SK-N-SH (cell line): ENCODE results near the gene CACNA2D3. TPM values are rescaled to one million over a fixed set of nuclear protein-coding genes. Genes with fewer than 3 reads are reported as not detected.
"Not testable (repeated sequence)": the region's sequence is repeated elsewhere in the genome, so short reads cannot be mapped to it uniquely, and the experiment has no call there.

ENCODE experiments used
- CTCF ChIA-PET: fragments of 300-600, 350-600 bp; formaldehyde crosslinking; extraction: SDS; loops from one replicate; lab custom pipeline; 2021; lab: Yijun Ruan, JAX
- POLR2A ChIA-PET: fragments of 350-600 bp; sonication (Branson Sonifier 250); formaldehyde crosslinking; extraction: SDS; loops from one replicate; lab custom pipeline; 2020; ENCODE audit warnings: antibody characterized with exemption, inconsistent platforms; lab: Yijun Ruan, JAX
- DNase-seq: peaks from one replicate; pipeline ENCODE4 v3.0.0; 2012
- H2AFZ ChIP-seq: fragments of 200-600 bp; sonication (generic); 2 replicates; pipeline ENCODE4 v1.8.1; 2016; ENCODE audit warnings: antibody characterized with exemption, mild to moderate bottlenecking, low read depth
- H3F3A ChIP-seq: fragments of 200-600 bp; sonication (generic); replicated peaks from 2 replicates; pipeline ENCODE3; 2016; ENCODE audit warnings: antibody characterized with exemption, mild to moderate bottlenecking; ENCODE audit not compliant: insufficient read depth
- H3K27ac ChIP-seq, 2 experiments: fragments of 200-500 bp in 1 of 2; fragments of 200-600 bp in 1 of 2; sonication (Bioruptor generic) in 1 of 2; sonication (generic), shearing (Covaris generic) in 1 of 2; 2 replicates each; pipeline versions ENCODE4 v1.5.1 to v1.6.1; 2014 to 2016; ENCODE audit warnings: low read depth in 2 of 2, inconsistent platforms in 1 of 2, low read length in 1 of 2, mild to moderate bottlenecking in 1 of 2, mixed read lengths in 1 of 2
- H3K27me3 ChIP-seq: fragments of 200-600 bp; sonication (generic), shearing (Covaris generic); 2 replicates; pipeline ENCODE4 v1.6.1; 2016; ENCODE audit warnings: mixed run types; ENCODE audit not compliant: insufficient read depth
- H3K36me3 ChIP-seq, 2 experiments: fragments of 200-500 bp in 1 of 2; fragments of 200-600 bp in 1 of 2; sonication (Bioruptor generic) in 1 of 2; sonication (generic) in 1 of 2; replicated peaks in 1 of 2; 2 replicates each; pipeline versions ENCODE3 to v1.5.1; 2014 to 2016; ENCODE audit warnings: low read length in 1 of 2, mild to moderate bottlenecking in 1 of 2; ENCODE audit not compliant: insufficient read depth in 2 of 2, control insufficient read depth in 1 of 2
- H3K4me1 ChIP-seq, 2 experiments: fragments of 200-500 bp in 1 of 2; fragments of 200-600 bp in 1 of 2; sonication (Bioruptor generic) in 1 of 2; sonication (generic), shearing (Covaris generic) in 1 of 2; 2 replicates each; pipeline versions ENCODE4 v1.5.1 to v1.6.1; 2014 to 2016; ENCODE audit warnings: low read depth in 1 of 2, low read length in 1 of 2, mixed run types in 1 of 2; ENCODE audit not compliant: insufficient read depth in 2 of 2, control insufficient read depth in 1 of 2
- H3K4me2 ChIP-seq: fragments of 200-600 bp; sonication (generic), shearing (Covaris generic); 2 replicates; pipeline ENCODE4 v1.6.1; 2017; ENCODE audit warnings: mixed run types
- H3K4me3 ChIP-seq, 2 experiments: fragments of 200-500 bp in 1 of 2; fragments of 200-600 bp in 1 of 2; sonication (Bioruptor generic) in 1 of 2; sonication (generic), shearing (Covaris generic) in 1 of 2; 2 replicates each; pipeline versions ENCODE4 v1.5.1 to v1.8.1; 2014 to 2016; ENCODE audit warnings: low read depth in 2 of 2, inconsistent platforms in 1 of 2, low read length in 1 of 2, mild to moderate bottlenecking in 1 of 2, mixed read lengths in 1 of 2, moderate library complexity in 1 of 2
- H3K79me2 ChIP-seq: fragments of 200-600 bp; sonication (generic); 2 replicates; pipeline ENCODE4 v1.8.1; 2017; ENCODE audit warnings: mild to moderate bottlenecking; ENCODE audit not compliant: insufficient read depth
- H3K9ac ChIP-seq: fragments of 200-600 bp; sonication (generic); 2 replicates; pipeline ENCODE4 v1.6.1; 2017; ENCODE audit warnings: mixed run types
- H3K9me2 ChIP-seq: fragments of 200-600 bp; sonication (generic); 2 replicates; pipeline ENCODE4 v1.6.1; 2017; ENCODE audit warnings: mixed run types
- H3K9me3 ChIP-seq: fragments of 200-600 bp; sonication (generic); 2 replicates; pipeline ENCODE4 v1.6.1; 2017; ENCODE audit warnings: mixed run types, mild to moderate bottlenecking, moderate library complexity
- H4K20me1 ChIP-seq: fragments of 200-600 bp; sonication (generic); 2 replicates; pipeline ENCODE4 v1.6.1; 2017; ENCODE audit warnings: mild to moderate bottlenecking, mixed run types; ENCODE audit not compliant: insufficient read depth
- FOSL2 ChIP-seq: IDR thresholded peaks from 2 replicates; pipeline ENCODE4 v1.4.0; 2012; ENCODE audit warnings: low read depth, mild to moderate bottlenecking, moderate library complexity, borderline replicate concordance
- FOXJ3 ChIP-seq: sonication (generic); formaldehyde crosslinking; IDR thresholded peaks from 2 replicates; pipeline ENCODE4 v1.5.1; 2020; ENCODE audit warnings: mild to moderate bottlenecking, missing genetic modification reagents
- FOXM1 ChIP-seq: IDR thresholded peaks from 2 replicates; pipeline ENCODE4 v1.4.0; 2012; ENCODE audit warnings: low read depth, mild to moderate bottlenecking
- GABPA ChIP-seq: IDR thresholded peaks from 2 replicates; pipeline ENCODE4 v1.4.0; 2012; ENCODE audit warnings: low read depth, mild to moderate bottlenecking
- JUND ChIP-seq: IDR thresholded peaks from 2 replicates; pipeline ENCODE4 v1.4.0; 2012
- NFIC ChIP-seq: IDR thresholded peaks from 2 replicates; pipeline ENCODE4 v1.4.0; 2012; ENCODE audit warnings: borderline replicate concordance
- NRF1 ChIP-seq: IDR thresholded peaks from 2 replicates; pipeline ENCODE4 v1.6.1; 2012; ENCODE audit warnings: low read depth, mild to moderate bottlenecking, low read length
- SIN3A ChIP-seq: IDR thresholded peaks from 2 replicates; pipeline ENCODE4 v1.6.1; 2012; ENCODE audit warnings: low read depth, mild to moderate bottlenecking, low read length, moderate library complexity, borderline replicate concordance
- TAF1 ChIP-seq: IDR thresholded peaks from 2 replicates; pipeline ENCODE4 v1.6.1; 2012; ENCODE audit warnings: low read depth, mild to moderate bottlenecking, low read length, moderate library complexity, borderline replicate concordance
- WGBS: methylation state at CpG from one replicate; pipeline ENCODE4 v1.1.6; 2017; ENCODE audit warnings: low lambda C conversion rate; 5-methylcytosine and 5-hydroxymethylcytosine counted together
- polyA plus RNA-seq, 3 experiments: library from polyadenylated mRNA; depleted of rRNA; stranded (reverse); fragments of >200 nt; gene quantifications; 2 replicates each; pipeline ENCODE4 v1.2.3, GENCODE V29; 2012
- TF ChIP-seq, protein P1 (sequence below): IDR thresholded peaks from 2 replicates; pipeline ENCODE4 v1.6.1; 2012; ENCODE audit warnings: mild to moderate bottlenecking, low read depth, low read length, moderate library complexity
- TF ChIP-seq, protein P2 (sequence below): IDR thresholded peaks from 2 replicates; pipeline ENCODE4 v1.4.0; 2012; ENCODE audit warnings: low read depth
- TF ChIP-seq, protein P3 (sequence below): fragments of 150-350 bp; IDR thresholded peaks from 2 replicates; pipeline ENCODE4 v1.6.1; 2017; ENCODE audit warnings: antibody characterized with exemption, low read length, low read depth, borderline replicate concordance

CACNA2D3 gene
- polyA plus RNA-seq, 1 of the 3 experiments (the other 2 are of a cell fraction), result 0.15 TPM

DNA sequence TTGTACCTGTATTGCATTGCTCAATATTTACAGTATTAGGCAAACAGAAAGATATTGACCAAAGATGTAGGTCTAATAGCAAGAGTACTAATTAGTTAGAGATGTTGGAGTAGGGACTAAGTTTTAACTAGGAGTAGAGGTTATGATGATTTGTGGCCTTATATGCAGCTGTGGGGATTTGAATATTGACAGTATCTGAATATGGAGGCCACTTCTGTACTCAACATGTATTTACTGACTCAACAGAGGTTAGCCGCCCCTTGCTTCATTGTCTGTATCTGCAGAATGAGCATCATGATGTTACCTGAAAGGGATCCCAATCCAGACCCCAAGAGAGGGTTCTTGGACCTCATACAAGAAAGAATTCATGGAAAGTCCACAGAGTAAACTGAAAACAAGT, 855.1 kb downstream of the CACNA2D3 start:
- no peak overlapping the region for H3K27ac ChIP-seq
- TF ChIP-seq NRF1 (no peak), FOXM1 (no peak), NFIC (no peak), TAF1 (no peak), FOSL2 (no peak), SIN3A (no peak), GABPA (no peak), FOXJ3 (CRISPR knock-in tag) (no peak), JUND (no peak)
- TF ChIP-seq, protein P1, sequence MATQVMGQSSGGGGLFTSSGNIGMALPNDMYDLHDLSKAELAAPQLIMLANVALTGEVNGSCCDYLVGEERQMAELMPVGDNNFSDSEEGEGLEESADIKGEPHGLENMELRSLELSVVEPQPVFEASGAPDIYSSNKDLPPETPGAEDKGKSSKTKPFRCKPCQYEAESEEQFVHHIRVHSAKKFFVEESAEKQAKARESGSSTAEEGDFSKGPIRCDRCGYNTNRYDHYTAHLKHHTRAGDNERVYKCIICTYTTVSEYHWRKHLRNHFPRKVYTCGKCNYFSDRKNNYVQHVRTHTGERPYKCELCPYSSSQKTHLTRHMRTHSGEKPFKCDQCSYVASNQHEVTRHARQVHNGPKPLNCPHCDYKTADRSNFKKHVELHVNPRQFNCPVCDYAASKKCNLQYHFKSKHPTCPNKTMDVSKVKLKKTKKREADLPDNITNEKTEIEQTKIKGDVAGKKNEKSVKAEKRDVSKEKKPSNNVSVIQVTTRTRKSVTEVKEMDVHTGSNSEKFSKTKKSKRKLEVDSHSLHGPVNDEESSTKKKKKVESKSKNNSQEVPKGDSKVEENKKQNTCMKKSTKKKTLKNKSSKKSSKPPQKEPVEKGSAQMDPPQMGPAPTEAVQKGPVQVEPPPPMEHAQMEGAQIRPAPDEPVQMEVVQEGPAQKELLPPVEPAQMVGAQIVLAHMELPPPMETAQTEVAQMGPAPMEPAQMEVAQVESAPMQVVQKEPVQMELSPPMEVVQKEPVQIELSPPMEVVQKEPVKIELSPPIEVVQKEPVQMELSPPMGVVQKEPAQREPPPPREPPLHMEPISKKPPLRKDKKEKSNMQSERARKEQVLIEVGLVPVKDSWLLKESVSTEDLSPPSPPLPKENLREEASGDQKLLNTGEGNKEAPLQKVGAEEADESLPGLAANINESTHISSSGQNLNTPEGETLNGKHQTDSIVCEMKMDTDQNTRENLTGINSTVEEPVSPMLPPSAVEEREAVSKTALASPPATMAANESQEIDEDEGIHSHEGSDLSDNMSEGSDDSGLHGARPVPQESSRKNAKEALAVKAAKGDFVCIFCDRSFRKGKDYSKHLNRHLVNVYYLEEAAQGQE, result no peak
- TF ChIP-seq, protein P2, sequence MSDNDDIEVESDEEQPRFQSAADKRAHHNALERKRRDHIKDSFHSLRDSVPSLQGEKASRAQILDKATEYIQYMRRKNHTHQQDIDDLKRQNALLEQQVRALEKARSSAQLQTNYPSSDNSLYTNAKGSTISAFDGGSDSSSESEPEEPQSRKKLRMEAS, result no peak
- TF ChIP-seq, protein P3, sequence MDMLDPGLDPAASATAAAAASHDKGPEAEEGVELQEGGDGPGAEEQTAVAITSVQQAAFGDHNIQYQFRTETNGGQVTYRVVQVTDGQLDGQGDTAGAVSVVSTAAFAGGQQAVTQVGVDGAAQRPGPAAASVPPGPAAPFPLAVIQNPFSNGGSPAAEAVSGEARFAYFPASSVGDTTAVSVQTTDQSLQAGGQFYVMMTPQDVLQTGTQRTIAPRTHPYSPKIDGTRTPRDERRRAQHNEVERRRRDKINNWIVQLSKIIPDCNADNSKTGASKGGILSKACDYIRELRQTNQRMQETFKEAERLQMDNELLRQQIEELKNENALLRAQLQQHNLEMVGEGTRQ, result no peak
- ChIA-PET POLR2A (no interaction called here), CTCF (no interaction called here)
- no peak overlapping the region for H3K9ac ChIP-seq
- H4K20me1 ChIP-seq, result no peaks in the 10 kb centered on the region
- WGBS, result 93% methylated on average over 1 of the region's 1 CpG
- H3K9me3 ChIP-seq, result no peaks in the 10 kb centered on the region
- DNase-seq, result no peak
- no peaks in the 10 kb centered on the region for H3K9me2 ChIP-seq
- no peaks in the 10 kb centered on the region for H3K27me3 ChIP-seq
- H2AFZ ChIP-seq, result no peak overlapping the region
- no peak overlapping the region for H3K4me2 ChIP-seq
- H3K36me3 ChIP-seq, result no peaks in the 10 kb centered on the region
- H3K79me2 ChIP-seq, result no peaks in the 10 kb centered on the region
- H3F3A ChIP-seq, result no peaks in the 10 kb centered on the region
- no peak overlapping the region for H3K4me3 ChIP-seq
- H3K4me1 ChIP-seq, result no peaks in the 10 kb centered on the region

DNA sequence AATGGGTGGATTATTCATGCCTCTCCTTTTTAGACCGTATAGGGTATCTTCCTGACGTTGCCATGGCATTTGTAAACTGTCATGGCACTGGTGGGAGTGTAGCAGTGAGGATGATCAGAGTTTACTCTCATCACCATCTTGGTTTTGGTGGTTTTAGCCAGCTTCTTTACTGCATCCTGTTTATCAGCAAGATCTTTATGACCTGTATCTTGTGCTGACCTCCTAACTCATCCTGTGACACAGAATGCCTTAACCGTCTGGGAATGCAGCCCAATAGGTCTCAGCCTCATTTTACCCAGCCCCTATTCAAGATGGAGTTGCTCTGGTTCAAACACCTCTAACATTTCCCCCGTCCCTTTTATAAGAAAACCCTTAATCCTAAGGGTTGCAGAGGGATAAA, 855.6 kb downstream of the CACNA2D3 start:
- H3K36me3 ChIP-seq, H3F3A ChIP-seq, H3K79me2 ChIP-seq, H2AFZ ChIP-seq, H3K4me2 ChIP-seq, H4K20me1 ChIP-seq, CTCF ChIA-PET, DNase-seq, H3K9ac ChIP-seq, H3K9me3 ChIP-seq, H3K4me1 ChIP-seq, H3K4me3 ChIP-seq, POLR2A ChIA-PET, H3K9me2 ChIP-seq, H3K27me3 ChIP-seq, H3K27ac ChIP-seq: not testable (repeated sequence)
- 33% methylated on average over 4 of the region's 4 CpGs for WGBS
